Stomach (tissue), 4 donors: Measurements from ENCODE around the gene DSE.

Experiments
- EP300 ChIP-seq: sonication (generic); formaldehyde crosslinking; IDR thresholded peaks from one replicate; pipeline ENCODE4 v1.6.1; 2017; ENCODE audit warnings: antibody characterized with exemption
- POLR2A ChIP-seq, 4 donors: fragments of 450-650 bp; IDR thresholded peaks; one replicate each; pipeline ENCODE4 v1.6.1; 2016; ENCODE audit warnings: antibody characterized with exemption in 4 of 4, control low read depth in 2 of 4, mild to moderate bottlenecking in 1 of 4, moderate library complexity in 1 of 4
- POLR2AphosphoS5 ChIP-seq, 3 donors: sonication (generic); formaldehyde crosslinking; IDR thresholded peaks; one replicate each; pipeline ENCODE4 v1.6.1; 2016; ENCODE audit warnings: antibody characterized with exemption in 3 of 3
- TF ChIP-seq, protein P1 (sequence below), 7 experiments: fragments of 450-650 bp in 4 of 7; fragments of 200-600 bp in 3 of 7; sonication (generic) in 3 of 7; IDR thresholded peaks; one replicate each; pipeline ENCODE4 v1.5.1; 2016 to 2019; ENCODE audit warnings: antibody characterized with exemption in 7 of 7, control low read depth in 2 of 7, mild to moderate bottlenecking in 1 of 7

DNA sequence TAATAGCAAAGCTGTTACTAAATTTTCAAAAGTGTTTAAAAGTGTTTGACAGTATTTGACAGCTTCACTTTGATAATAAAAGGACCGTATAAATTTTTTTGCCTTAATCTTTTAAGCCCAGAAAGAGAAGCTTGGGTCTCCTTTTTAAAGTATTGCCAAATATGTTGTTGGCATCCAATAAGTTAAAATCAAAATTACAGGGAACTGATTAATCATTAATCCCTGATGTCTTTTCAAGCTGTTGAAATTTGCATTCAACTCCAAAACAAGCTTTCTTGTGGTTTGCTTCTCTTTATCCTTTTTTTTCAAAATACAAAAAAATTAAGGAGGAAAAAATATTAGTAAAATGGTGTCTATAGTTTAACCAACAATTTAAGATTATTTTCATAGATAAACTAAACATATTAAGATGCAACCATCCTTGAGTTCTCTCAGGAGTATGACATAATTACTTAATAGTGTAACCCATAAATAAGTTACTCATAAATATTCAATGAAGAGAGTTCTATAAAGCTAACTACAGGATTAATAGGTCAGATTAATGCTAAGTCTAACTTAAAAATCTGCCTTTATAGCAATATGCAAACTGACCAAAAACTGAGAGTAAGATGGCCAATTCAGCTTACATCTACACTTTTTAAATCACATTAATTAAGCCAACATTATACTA lies 63.4 kb downstream of the DSE start:
- TF ChIP-seq, protein P1, sequence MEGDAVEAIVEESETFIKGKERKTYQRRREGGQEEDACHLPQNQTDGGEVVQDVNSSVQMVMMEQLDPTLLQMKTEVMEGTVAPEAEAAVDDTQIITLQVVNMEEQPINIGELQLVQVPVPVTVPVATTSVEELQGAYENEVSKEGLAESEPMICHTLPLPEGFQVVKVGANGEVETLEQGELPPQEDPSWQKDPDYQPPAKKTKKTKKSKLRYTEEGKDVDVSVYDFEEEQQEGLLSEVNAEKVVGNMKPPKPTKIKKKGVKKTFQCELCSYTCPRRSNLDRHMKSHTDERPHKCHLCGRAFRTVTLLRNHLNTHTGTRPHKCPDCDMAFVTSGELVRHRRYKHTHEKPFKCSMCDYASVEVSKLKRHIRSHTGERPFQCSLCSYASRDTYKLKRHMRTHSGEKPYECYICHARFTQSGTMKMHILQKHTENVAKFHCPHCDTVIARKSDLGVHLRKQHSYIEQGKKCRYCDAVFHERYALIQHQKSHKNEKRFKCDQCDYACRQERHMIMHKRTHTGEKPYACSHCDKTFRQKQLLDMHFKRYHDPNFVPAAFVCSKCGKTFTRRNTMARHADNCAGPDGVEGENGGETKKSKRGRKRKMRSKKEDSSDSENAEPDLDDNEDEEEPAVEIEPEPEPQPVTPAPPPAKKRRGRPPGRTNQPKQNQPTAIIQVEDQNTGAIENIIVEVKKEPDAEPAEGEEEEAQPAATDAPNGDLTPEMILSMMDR (IDR thresholded peaks at IDR 0.05) = no peak
- TF ChIP-seq POLR2AphosphoS5 (IDR thresholded peaks at IDR 0.05) (no peak), POLR2A (IDR thresholded peaks at IDR 0.05) (no peak), EP300 (no peak)
